ENCODE data around the gene LIME1. TPM values are rescaled to one million over a fixed set of nuclear protein-coding genes. Genes with fewer than 3 reads are reported as not detected.

LIME1 gene
- total RNA-seq, 1 donor from 2014 or later: 32.4 TPM

DNA sequence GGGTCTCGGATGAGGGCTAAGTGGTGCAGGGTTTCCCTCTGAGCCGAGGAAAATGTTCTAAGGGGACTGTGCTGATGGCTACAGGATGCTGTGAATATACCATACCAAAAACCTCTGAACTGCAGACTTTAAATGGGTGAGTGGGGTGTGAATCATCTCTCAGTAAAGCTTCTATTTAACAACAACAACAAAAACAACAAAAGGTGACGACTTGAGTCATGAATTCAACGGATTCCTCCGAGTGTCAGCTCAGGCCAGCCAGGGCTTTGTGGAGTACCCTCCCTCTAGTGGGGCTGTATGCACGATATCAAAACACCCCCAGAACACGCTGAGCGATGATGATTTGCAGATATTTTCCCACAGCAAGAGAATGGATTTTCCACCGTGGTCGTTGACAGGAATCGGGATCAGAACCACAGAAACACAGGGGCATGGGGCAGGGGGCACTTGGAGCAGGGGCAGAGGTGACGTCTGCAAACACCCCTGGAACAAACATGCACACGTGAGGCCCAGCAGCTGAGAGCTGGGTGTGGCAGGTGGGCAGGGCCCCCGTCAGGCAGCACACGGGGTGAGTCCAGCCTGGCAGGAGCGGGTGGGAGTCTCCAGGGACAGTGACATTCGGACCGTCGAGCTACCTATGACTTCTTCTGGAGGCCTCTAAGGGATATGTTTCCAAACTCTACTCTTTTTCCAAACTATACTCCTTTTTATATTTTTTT, 41.7 kb downstream of the LIME1 start:
- no peaks in the 10 kb centered on the region for H3K27me3 ChIP-seq
- no peak for DNase-seq (ENCODE audit: extremely low spot score in 2 of 2)
- H3K9me3 ChIP-seq: no peaks in the 10 kb centered on the region
- TF ChIP-seq, protein P1, sequence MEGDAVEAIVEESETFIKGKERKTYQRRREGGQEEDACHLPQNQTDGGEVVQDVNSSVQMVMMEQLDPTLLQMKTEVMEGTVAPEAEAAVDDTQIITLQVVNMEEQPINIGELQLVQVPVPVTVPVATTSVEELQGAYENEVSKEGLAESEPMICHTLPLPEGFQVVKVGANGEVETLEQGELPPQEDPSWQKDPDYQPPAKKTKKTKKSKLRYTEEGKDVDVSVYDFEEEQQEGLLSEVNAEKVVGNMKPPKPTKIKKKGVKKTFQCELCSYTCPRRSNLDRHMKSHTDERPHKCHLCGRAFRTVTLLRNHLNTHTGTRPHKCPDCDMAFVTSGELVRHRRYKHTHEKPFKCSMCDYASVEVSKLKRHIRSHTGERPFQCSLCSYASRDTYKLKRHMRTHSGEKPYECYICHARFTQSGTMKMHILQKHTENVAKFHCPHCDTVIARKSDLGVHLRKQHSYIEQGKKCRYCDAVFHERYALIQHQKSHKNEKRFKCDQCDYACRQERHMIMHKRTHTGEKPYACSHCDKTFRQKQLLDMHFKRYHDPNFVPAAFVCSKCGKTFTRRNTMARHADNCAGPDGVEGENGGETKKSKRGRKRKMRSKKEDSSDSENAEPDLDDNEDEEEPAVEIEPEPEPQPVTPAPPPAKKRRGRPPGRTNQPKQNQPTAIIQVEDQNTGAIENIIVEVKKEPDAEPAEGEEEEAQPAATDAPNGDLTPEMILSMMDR (IDR thresholded peaks at IDR 0.05): no peak
- no peak for TF ChIP-seq POLR2AphosphoS5 (IDR thresholded peaks at IDR 0.05; ENCODE audit: insufficient read depth in 1 of 2, low read depth in 1 of 2)
- TF ChIP-seq POLR2A (IDR thresholded peaks at IDR 0.05): no peak
- H3K4me1 ChIP-seq: peaks cover 19% of the 10 kb centered on the region
- H3K27ac ChIP-seq: no peak overlapping the region
- intact Hi-C loops (cut with DNase I): loop anchor here (5.0 kb wide), 1 partner anchor 89 kb away; the partner anchor contains the start of gene TPD52L2
- no peak overlapping the region for H3K4me3 ChIP-seq
- no peaks in the 10 kb centered on the region for H3K36me3 ChIP-seq

DNA sequence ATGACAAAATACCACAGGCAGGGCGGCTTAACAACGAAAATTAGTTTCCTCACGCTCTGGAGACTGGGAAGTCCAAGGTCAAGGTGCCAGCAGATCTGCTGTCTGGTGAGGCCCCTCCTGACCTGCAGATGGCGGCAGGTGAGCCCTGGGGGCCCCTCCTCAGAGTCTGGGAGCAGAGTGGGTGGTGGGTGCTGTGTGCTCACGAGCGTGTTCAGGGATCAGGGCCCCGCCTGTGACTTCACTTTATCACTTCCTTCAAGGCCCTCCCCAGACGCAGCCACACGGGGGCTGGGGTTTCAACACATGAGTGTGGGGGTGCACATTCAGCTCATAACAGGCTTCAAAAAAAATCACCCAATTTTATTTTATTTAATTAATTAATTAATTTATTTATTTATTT, 42.4 kb downstream of the LIME1 start:
- intact Hi-C loops (cut with DNase I): loop anchor here (5.0 kb wide), 1 partner anchor 88 kb away; the partner anchor contains the start of gene TPD52L2

DNA sequence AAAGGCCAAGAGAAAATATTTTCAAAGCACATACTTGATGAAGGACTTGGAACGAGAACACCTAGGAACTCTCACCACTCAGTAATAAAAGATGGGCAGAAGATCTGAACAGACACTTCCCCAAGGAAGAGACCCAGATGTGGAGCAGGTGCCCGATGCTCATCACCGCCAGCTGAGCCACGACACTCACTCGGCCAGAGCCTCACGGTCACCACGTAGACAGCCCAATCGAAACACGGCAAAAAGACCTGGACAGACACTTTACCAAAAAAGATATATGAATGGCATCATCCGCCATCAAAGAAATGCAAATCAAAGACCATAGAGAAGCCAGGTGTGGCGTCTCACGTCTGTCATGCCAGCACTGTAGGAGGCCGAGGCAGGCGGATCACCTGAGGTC, 44.7 kb downstream of the LIME1 start:
- H3K36me3 ChIP-seq: no peaks in the 10 kb centered on the region
- no peak for DNase-seq (ENCODE audit: extremely low spot score in 2 of 2)
- intact Hi-C loops (cut with DNase I): no loop called here
- no peaks in the 10 kb centered on the region for H3K9me3 ChIP-seq
- no peaks in the 10 kb centered on the region for H3K27me3 ChIP-seq
- no peak overlapping the region for H3K4me3 ChIP-seq
- no peak overlapping the region for H3K27ac ChIP-seq
- H3K4me1 ChIP-seq: no peaks in the 10 kb centered on the region
- no peak for TF ChIP-seq POLR2AphosphoS5 (IDR thresholded peaks at IDR 0.05; ENCODE audit: insufficient read depth in 1 of 2, low read depth in 1 of 2)
- no peak for TF ChIP-seq POLR2A (IDR thresholded peaks at IDR 0.05)
- TF ChIP-seq, protein P1 (IDR thresholded peaks at IDR 0.05): no peak

More for the DNA sequence above, 42.4 kb downstream of the LIME1 start:
- H3K9me3 ChIP-seq: no peaks in the 10 kb centered on the region
- no peak overlapping the region for H3K27ac ChIP-seq
- H3K27me3 ChIP-seq: no peaks in the 10 kb centered on the region
- TF ChIP-seq POLR2AphosphoS5 (IDR thresholded peaks at IDR 0.05; ENCODE audit: insufficient read depth in 1 of 2, low read depth in 1 of 2) (no peak), POLR2A (IDR thresholded peaks at IDR 0.05) (no peak)
- TF ChIP-seq, protein P1 (IDR thresholded peaks at IDR 0.05): no peak
- H3K4me3 ChIP-seq: no peak overlapping the region
- H3K36me3 ChIP-seq: no peaks in the 10 kb centered on the region
- H3K4me1 ChIP-seq: peaks cover 15% of the 10 kb centered on the region
- DNase-seq (ENCODE audit: extremely low spot score in 2 of 2): no peak

DNA sequence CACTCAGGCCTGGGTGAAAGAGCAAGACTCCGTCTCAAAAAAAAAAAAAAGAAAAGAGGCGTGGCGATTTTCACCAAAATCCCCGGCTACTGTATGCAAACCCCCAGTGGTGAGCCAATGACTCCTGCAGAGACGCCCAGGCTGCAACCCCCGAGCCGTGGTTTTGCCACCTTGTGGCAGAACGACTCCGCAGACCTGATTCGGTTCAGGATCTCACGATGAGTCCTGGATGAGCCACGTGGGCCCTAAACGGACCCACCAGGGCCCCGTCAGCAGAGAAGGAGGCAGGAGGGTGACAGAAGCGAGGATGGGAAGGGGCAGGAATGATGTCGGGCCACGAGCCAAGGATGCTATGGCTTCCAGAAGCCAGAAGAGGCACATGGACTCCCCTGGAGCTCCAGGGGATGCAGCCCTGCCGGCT, 45.6 kb downstream of the LIME1 start:
- Histone ChIP-seq H3K36me3 (no peaks in the 10 kb centered on the region), H3K27ac (no peak overlapping the region), H3K27me3 (no peaks in the 10 kb centered on the region), H3K4me3 (no peak overlapping the region), H3K9me3 (no peaks in the 10 kb centered on the region), H3K4me1 (no peaks in the 10 kb centered on the region)
- DNase-seq (ENCODE audit: extremely low spot score in 2 of 2): no peak
- intact Hi-C loops (cut with DNase I): no loop called here
- TF ChIP-seq POLR2AphosphoS5 (IDR thresholded peaks at IDR 0.05; ENCODE audit: insufficient read depth in 1 of 2, low read depth in 1 of 2) (no peak), POLR2A (IDR thresholded peaks at IDR 0.05) (no peak)
- TF ChIP-seq, protein P1 (IDR thresholded peaks at IDR 0.05): no peak

DNA sequence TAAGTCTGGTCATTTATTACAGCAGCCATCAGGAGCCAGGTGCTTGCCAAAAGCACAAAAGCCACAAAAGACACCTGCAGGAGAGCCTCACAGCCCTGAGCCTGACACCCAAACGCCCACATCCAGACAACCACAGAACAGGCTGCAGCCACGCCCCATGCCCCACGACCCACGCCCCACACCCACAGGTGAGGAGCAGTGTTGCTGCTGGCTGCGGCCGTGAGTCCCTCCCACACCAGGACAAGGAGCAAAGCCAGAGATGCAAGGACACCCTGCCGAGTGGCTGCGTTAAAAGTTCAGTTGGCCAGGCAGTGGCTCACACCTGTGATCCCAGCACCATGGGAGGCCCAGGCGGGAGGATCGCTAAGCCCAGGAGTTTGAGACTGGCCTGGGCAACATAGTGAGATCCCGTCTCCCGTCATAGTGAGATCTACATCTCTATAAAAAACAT, 46.1 kb downstream of the LIME1 start:
- TF ChIP-seq POLR2A (IDR thresholded peaks at IDR 0.05) (no peak), POLR2AphosphoS5 (IDR thresholded peaks at IDR 0.05; ENCODE audit: insufficient read depth in 1 of 2, low read depth in 1 of 2) (no peak)
- TF ChIP-seq, protein P1 (IDR thresholded peaks at IDR 0.05): no peak
- intact Hi-C loops (cut with DNase I): no loop called here
- no peak overlapping the region for H3K4me3 ChIP-seq
- no peak for DNase-seq (ENCODE audit: extremely low spot score in 2 of 2)
- H3K36me3 ChIP-seq: no peaks in the 10 kb centered on the region
- no peaks in the 10 kb centered on the region for H3K27me3 ChIP-seq
- H3K27ac ChIP-seq: no peak overlapping the region
- H3K9me3 ChIP-seq: no peaks in the 10 kb centered on the region
- H3K4me1 ChIP-seq: no peaks in the 10 kb centered on the region

Measured in vagina (tissue), 2 donors.